A549 (cell line): ENCODE measurements around the gene LARGE1. TPM values are rescaled to one million over a fixed set of nuclear protein-coding genes. Genes with fewer than 3 reads are reported as not detected.
A peak's percentile ranks its signal among the peaks of the same experiment; 100 is the strongest.

ENCODE experiments used
- ATAC-seq, 2 experiments: fragments of 200-7000 bp in 1 of 2; fragments of >200 bp in 1 of 2; cut with Nextera tagmentation in 1 of 2; cut with Tn5 transposase in 1 of 2; 3 replicates each; pipeline versions ENCODE4 v1.8.0 to v1.9.1; 2018 to 2020; ENCODE audit warnings: mild to moderate bottlenecking in 1 of 2, moderate library complexity in 1 of 2
- CTCF ChIA-PET: fragments of 300-600 bp; sonication (Branson Sonifier 250); formaldehyde crosslinking; extraction: SDS; loops from one replicate; lab custom pipeline; 2021; ENCODE audit warnings: antibody characterized with exemption, inconsistent platforms; lab: Yijun Ruan, JAX
- POLR2A ChIA-PET: fragments of 350-600 bp; formaldehyde crosslinking; extraction: SDS; loops from one replicate; lab custom pipeline; 2021; ENCODE audit warnings: antibody characterized with exemption, inconsistent platforms; lab: Yijun Ruan, JAX
- DNase-seq, 2 experiments: peaks; one replicate each; pipeline versions ENCODE4 v3.0.0 to v3.0.0-alpha.2; 2011 to 2016; ENCODE audit warnings: low read depth in 1 of 2, low spot score in 1 of 2
- FAIRE-seq: peaks from 2 replicates; lab custom pipeline; 2011; peaks lifted over from hg19 to GRCh38; lab: Jason Lieb, UNC
- H3K27ac ChIP-seq, 2 experiments: fragments of >200 bp; sonication (Bioruptor Twin); formaldehyde crosslinking; 3 replicates each; pipeline ENCODE4 v1.5.1; 2016 to 2017
- H3K4me1 ChIP-seq: fragments of >200 bp; sonication (Bioruptor Twin); formaldehyde crosslinking; 3 replicates; pipeline ENCODE4 v1.6.1; 2016
- H3K4me2 ChIP-seq: fragments of >200 bp; sonication (Bioruptor Twin); formaldehyde crosslinking; 3 replicates; pipeline ENCODE4 v1.6.1; 2016
- H3K4me3 ChIP-seq: fragments of >200 bp; sonication (Bioruptor Twin); formaldehyde crosslinking; 3 replicates; pipeline ENCODE4 v1.5.1; 2016
- H3K9me3 ChIP-seq: fragments of >200 bp; sonication (Bioruptor Twin); formaldehyde crosslinking; 3 replicates; pipeline ENCODE4 v1.6.1; 2016
- BHLHE40 ChIP-seq: IDR thresholded peaks from 2 replicates; pipeline ENCODE4 v1.6.1; 2012; ENCODE audit warnings: low read depth, low read length, inconsistent platforms
- CBX2 ChIP-seq: fragments of 200-600 bp; sonication (generic); IDR thresholded peaks from 2 replicates; pipeline ENCODE4 v1.6.1; 2016; ENCODE audit warnings: low read depth, mild to moderate bottlenecking, borderline replicate concordance
- CHD4 ChIP-seq: fragments of 200-600 bp; sonication (generic); IDR thresholded peaks from 2 replicates; pipeline ENCODE4 v1.6.1; 2016; ENCODE audit warnings: antibody characterized with exemption, mild to moderate bottlenecking, borderline replicate concordance
- FOSL2 ChIP-seq, 2 experiments: fragments of 450-650 bp in 1 of 2; fragments of >200 bp in 1 of 2; sonication (Bioruptor Twin) in 1 of 2; formaldehyde crosslinking; IDR thresholded peaks; 2 replicates each; pipeline versions ENCODE4 v1.5.0 to v1.6.1; 2016 to 2020; ENCODE audit warnings: mild to moderate bottlenecking in 1 of 2, moderate library complexity in 1 of 2
- KDM1A ChIP-seq: fragments of 200-600 bp; sonication (generic); IDR thresholded peaks from 2 replicates; pipeline ENCODE4 v1.6.1; 2016; ENCODE audit warnings: low read depth, mild to moderate bottlenecking
- MYC ChIP-seq: IDR thresholded peaks from 2 replicates; pipeline ENCODE4 v1.6.1; 2012; ENCODE audit warnings: mild to moderate bottlenecking, inconsistent platforms, low read length, improper control_type of control experiment, borderline replicate concordance
- PHF8 ChIP-seq: fragments of 200-600 bp; sonication (generic); IDR thresholded peaks from 2 replicates; pipeline ENCODE4 v1.6.1; 2016; ENCODE audit warnings: low read depth, mild to moderate bottlenecking, antibody characterized with exemption, moderate library complexity, borderline replicate concordance
- POLR2AphosphoS2 ChIP-seq: conservative IDR thresholded peaks from 2 replicates; pipeline ENCODE4 v1.6.1; 2012; ENCODE audit warnings: low read length, improper control_type of control experiment, inconsistent platforms
- RAD21 ChIP-seq, 2 experiments: fragments of >200 bp in 1 of 2; sonication (Bioruptor Twin) in 1 of 2; formaldehyde crosslinking in 1 of 2; IDR thresholded peaks in 1 of 2; conservative IDR thresholded peaks in 1 of 2; 2 replicates in 1 of 2; 3 replicates in 1 of 2; pipeline ENCODE4 v1.6.1; 2012 to 2018; ENCODE audit warnings: inconsistent platforms in 1 of 2
- ZFP36 ChIP-seq: fragments of 450-650 bp; IDR thresholded peaks from 2 replicates; pipeline ENCODE4 v1.6.1; 2014; ENCODE audit warnings: borderline replicate concordance; ENCODE audit not compliant: partially characterized antibody
- WGBS: methylation state at CpG from one replicate; pipeline ENCODE4 v1.1.6; 2017; ENCODE audit errors: missing lambda C conversion rate; 5-methylcytosine and 5-hydroxymethylcytosine counted together
- polyA plus RNA-seq, 4 experiments: library from polyadenylated mRNA; depleted of rRNA in 3 of 4; stranded (reverse); fragments of >200 nt; fragmentation: RNase III in 1 of 4; extraction: RNeasy Plus Mini Kit Qiagen cat#74134 plus additional on column Dnase treatment in 1 of 4; gene quantifications; 2 replicates in 3 of 4; 3 replicates in 1 of 4; pipeline ENCODE4 v1.2.3, GENCODE V29; 2011 to 2017
- TF ChIP-seq, protein P1 (sequence below): IDR thresholded peaks from 2 replicates; pipeline ENCODE4 v1.6.1; 2012
- TF ChIP-seq, protein P2 (sequence below): IDR thresholded peaks from 2 replicates; pipeline ENCODE4 v1.6.1; 2012
- TF ChIP-seq, protein P3 (sequence below): fragments of 250-450 bp; sonication (Bioruptor Pico); IDR thresholded peaks from 2 replicates; pipeline ENCODE4 v1.5.0; 2021; ENCODE audit warnings: mild to moderate bottlenecking, moderate library complexity, borderline replicate concordance

LARGE1 gene
- polyA plus RNA-seq, 2 of the 4 experiments (the other 2 are of a cell fraction): 2.7 to 5.8 TPM

DNA sequence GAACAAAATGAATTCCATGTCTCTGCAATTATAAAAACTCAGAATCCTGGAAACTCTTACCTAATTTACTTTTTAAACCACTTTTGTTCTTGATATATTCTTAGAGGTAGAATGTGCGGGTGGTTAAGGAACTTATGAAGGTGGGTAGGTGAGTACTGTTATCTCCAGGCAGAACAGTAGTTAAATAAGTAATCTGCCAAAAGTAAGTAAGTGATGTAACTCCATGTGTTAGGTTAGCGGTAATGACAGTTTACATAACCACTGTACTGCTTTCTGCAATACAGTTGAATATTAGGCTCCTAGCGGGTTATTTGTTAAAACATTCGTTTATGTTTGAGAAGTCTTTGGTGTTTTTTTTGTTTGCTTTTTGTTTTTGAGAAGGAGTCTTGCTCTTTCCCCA, 7.1 kb downstream of the LARGE1 start (continued):
- TF ChIP-seq, protein P1, sequence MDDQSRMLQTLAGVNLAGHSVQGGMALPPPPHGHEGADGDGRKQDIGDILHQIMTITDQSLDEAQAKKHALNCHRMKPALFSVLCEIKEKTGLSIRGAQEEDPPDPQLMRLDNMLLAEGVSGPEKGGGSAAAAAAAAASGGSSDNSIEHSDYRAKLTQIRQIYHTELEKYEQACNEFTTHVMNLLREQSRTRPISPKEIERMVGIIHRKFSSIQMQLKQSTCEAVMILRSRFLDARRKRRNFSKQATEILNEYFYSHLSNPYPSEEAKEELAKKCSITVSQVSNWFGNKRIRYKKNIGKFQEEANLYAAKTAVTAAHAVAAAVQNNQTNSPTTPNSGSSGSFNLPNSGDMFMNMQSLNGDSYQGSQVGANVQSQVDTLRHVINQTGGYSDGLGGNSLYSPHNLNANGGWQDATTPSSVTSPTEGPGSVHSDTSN: no peak

DNA sequence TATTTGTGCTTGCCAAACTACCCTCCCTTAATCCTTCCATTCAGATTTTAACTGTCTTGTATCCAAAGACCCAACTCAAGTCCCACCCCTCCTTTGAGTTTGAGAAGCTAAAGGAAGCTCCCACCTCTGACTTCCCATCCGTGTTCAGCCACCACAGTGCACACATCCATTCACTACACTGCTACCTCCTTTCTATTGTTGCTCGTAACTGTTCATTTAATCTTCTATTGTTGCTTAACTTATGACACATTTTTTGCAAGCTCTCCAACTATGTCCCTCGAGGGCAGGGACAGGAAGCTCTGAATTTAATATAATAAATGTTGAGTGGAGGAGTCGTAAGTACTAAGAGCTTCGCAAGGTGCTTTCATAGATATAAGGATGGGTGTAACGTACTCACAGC, 10.4 kb downstream of the LARGE1 start:
- no peaks in the 10 kb centered on the region for H3K9me3 ChIP-seq
- CTCF ChIA-PET: interaction anchor here (0.7 to 4.2 kb wide), 3 partner anchors 9 to 1321 kb away, joined by 3 to 18 read pairs (median 3); no protein-coding TSS in a partner anchor
- no peak for ATAC-seq
- no peak overlapping the region for H3K27ac ChIP-seq
- 76% methylated on average over 6 of the region's 6 CpGs for WGBS
- no peak overlapping the region for H3K4me3 ChIP-seq
- H3K4me2 ChIP-seq: no peak overlapping the region
- peaks cover 4% of the 10 kb centered on the region; the same call in 1 of the 3 replicates for H3K4me1 ChIP-seq
- no peak for DNase-seq
- TF ChIP-seq PHF8 (no peak), POLR2AphosphoS2 (no peak), CHD4 (no peak), BHLHE40 (no peak), MYC (no peak), RAD21 (conservative IDR thresholded peaks at IDR 0.05 in 1 of 2, IDR thresholded peaks at IDR 0.05 in 1 of 2) (no peak), ZFP36 (no peak), CBX2 (no peak)
- TF ChIP-seq, protein P2, sequence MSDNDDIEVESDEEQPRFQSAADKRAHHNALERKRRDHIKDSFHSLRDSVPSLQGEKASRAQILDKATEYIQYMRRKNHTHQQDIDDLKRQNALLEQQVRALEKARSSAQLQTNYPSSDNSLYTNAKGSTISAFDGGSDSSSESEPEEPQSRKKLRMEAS: no peak
- TF ChIP-seq, protein P3, sequence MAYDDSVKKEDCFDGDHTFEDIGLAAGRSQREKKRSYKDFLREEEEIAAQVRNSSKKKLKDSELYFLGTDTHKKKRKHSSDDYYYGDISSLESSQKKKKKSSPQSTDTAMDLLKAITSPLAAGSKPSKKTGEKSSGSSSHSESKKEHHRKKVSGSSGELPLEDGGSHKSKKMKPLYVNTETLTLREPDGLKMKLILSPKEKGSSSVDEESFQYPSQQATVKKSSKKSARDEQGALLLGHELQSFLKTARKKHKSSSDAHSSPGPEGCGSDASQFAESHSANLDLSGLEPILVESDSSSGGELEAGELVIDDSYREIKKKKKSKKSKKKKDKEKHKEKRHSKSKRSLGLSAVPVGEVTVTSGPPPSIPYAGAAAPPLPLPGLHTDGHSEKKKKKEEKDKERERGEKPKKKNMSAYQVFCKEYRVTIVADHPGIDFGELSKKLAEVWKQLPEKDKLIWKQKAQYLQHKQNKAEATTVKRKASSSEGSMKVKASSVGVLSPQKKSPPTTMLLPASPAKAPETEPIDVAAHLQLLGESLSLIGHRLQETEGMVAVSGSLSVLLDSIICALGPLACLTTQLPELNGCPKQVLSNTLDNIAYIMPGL: no peak
- FAIRE-seq: no peak
- POLR2A ChIA-PET: no interaction called here

DNA sequence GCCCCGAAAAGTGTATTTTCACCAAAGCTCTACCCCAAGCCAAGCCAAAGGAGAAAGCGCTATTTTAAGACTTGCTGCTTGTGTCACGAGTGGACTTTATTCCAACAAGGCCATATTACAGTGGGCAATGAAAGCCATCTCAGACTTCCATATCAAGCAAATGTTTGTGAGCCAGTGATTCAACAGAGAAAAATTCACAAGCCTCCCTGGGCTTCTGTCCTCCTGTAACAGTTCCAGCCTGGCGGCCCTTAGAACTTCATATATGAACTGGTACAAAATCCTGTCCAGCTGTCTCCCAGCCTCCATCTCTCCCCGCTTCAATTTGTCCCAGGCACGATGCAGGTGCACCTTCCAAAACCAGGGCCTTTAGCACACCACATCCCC, 11.2 kb downstream of the LARGE1 start:
- DNase-seq: peak in 1 of 2 experiments; percentile 12
- TF ChIP-seq KDM1A (no peak), FOSL2 (IDR thresholded peaks at IDR 0.05) (no peak), FOSL2 (CRISPR knock-in tag; IDR thresholded peaks at IDR 0.05) (no peak)
- TF ChIP-seq, protein P3: no peak
- H3K4me3 ChIP-seq: no peak overlapping the region
- no peak for FAIRE-seq
- ChIA-PET CTCF (interaction anchor here (0.6 to 4.2 kb wide), 3 partner anchors 8 to 149 kb away, joined by 3 to 18 read pairs (median 3); no protein-coding TSS in a partner anchor), POLR2A (interaction anchor here (0.7 kb wide), 1 partner anchor 631 kb away, joined by 4 read pairs; no protein-coding TSS in a partner anchor)
- H3K4me2 ChIP-seq: peak overlapping the region; percentile 14; the same call in 1 of the 3 replicates
- 59% methylated on average over 6 of the region's 6 CpGs for WGBS
- H3K9me3 ChIP-seq: no peaks in the 10 kb centered on the region
- no peak overlapping the region for H3K27ac ChIP-seq
- H3K4me1 ChIP-seq: peaks cover 4% of the 10 kb centered on the region; the same call in 1 of the 3 replicates
- no peak for ATAC-seq
